HEK293 (cell line): ENCODE results near the gene VLDLR.

ENCODE experiments used
- CTCF ChIA-PET: fragments of 350-600 bp; formaldehyde crosslinking; extraction: SDS; loops from one replicate; lab custom pipeline; 2021; ENCODE audit warnings: antibody characterized with exemption; lab: Yijun Ruan, JAX
- POLR2A ChIA-PET: fragments of 300-600 bp; formaldehyde crosslinking; extraction: SDS; loops from one replicate; lab custom pipeline; 2020; ENCODE audit warnings: antibody characterized with exemption, inconsistent platforms; lab: Yijun Ruan, JAX
- H3K27ac ChIP-seq: fragments of 200-500 bp; sonication (Bioruptor generic); 2 replicates; pipeline ENCODE4 v1.5.1; 2014; ENCODE audit warnings: low read depth, low read length, control low read depth, inconsistent platforms; ENCODE audit errors: extremely low read depth
- H3K36me3 ChIP-seq, 2 experiments: fragments of 200-500 bp in 1 of 2; sonication (Bioruptor generic) in 1 of 2; 1 replicate in 1 of 2; 2 replicates in 1 of 2; pipeline ENCODE4 v1.5.1; 2014 to 2017; ENCODE audit warnings: inconsistent platforms in 2 of 2, low read length in 2 of 2; ENCODE audit not compliant: control insufficient read depth in 2 of 2, insufficient read depth in 1 of 2
- H3K4me1 ChIP-seq: fragments of 200-500 bp; sonication (Bioruptor generic); 2 replicates; pipeline ENCODE4 v1.5.1; 2014; ENCODE audit warnings: mild to moderate bottlenecking, low read length, inconsistent platforms; ENCODE audit not compliant: control insufficient read depth, insufficient read depth
- H3K4me3 ChIP-seq: 2 replicates; pipeline ENCODE4 v1.5.1; 2011; ENCODE audit warnings: low read depth, mild to moderate bottlenecking, control low read depth, low read length, moderate library complexity
- H3K9me3 ChIP-seq: fragments of 200-500 bp; sonication (Bioruptor generic); 2 replicates; pipeline ENCODE4 v1.5.1; 2014; ENCODE audit warnings: low read depth, low read length, inconsistent platforms; ENCODE audit not compliant: control insufficient read depth, insufficient read depth
- EGR2 ChIP-seq: fragments of 450-650 bp; formaldehyde crosslinking; IDR thresholded peaks from 2 replicates; pipeline ENCODE4 v1.5.1; 2016; ENCODE audit warnings: low read depth, missing biosample characterization, missing genetic modification characterization
- MYNN ChIP-seq: fragments of 450-650 bp; formaldehyde crosslinking; IDR thresholded peaks from 2 replicates; pipeline ENCODE4 v1.5.1; 2016; ENCODE audit warnings: missing biosample characterization, missing genetic modification characterization, borderline replicate concordance
- ZBTB20 ChIP-seq: fragments of 450-650 bp; formaldehyde crosslinking; IDR thresholded peaks from 2 replicates; pipeline ENCODE4 v1.5.1; 2016; ENCODE audit warnings: missing biosample characterization, missing genetic modification characterization
- ZBTB8A ChIP-seq: fragments of 450-650 bp; formaldehyde crosslinking; IDR thresholded peaks from 2 replicates; pipeline ENCODE4 v1.5.1; 2016; ENCODE audit warnings: missing biosample characterization, missing genetic modification characterization
- ZFHX2 ChIP-seq: fragments of 450-650 bp; formaldehyde crosslinking; conservative IDR thresholded peaks from 2 replicates; pipeline ENCODE4 v1.5.1; 2016; ENCODE audit warnings: missing biosample characterization, missing genetic modification characterization
- ZNF239 ChIP-seq: fragments of 450-650 bp; formaldehyde crosslinking; IDR thresholded peaks from 2 replicates; pipeline ENCODE4 v1.5.1; 2016; ENCODE audit warnings: missing biosample characterization, missing genetic modification characterization
- ZNF335 ChIP-seq: fragments of 450-650 bp; formaldehyde crosslinking; conservative IDR thresholded peaks from 2 replicates; pipeline ENCODE4 v1.5.1; 2016; ENCODE audit warnings: missing biosample characterization, missing genetic modification characterization
- ZNF521 ChIP-seq: fragments of 450-650 bp; formaldehyde crosslinking; IDR thresholded peaks from 2 replicates; pipeline ENCODE4 v1.5.1; 2017; ENCODE audit warnings: missing biosample characterization, mild to moderate bottlenecking, missing genetic modification characterization
- ZNF600 ChIP-seq: fragments of 450-650 bp; formaldehyde crosslinking; IDR thresholded peaks from 2 replicates; pipeline ENCODE4 v1.5.1; 2016; ENCODE audit warnings: missing biosample characterization, missing genetic modification characterization
- ZNF660 ChIP-seq: fragments of 450-650 bp; IDR thresholded peaks from 2 replicates; pipeline ENCODE4 v1.5.1; 2018; ENCODE audit warnings: missing biosample characterization, mild to moderate bottlenecking, missing genetic modification characterization
- ZNF777 ChIP-seq: fragments of 450-650 bp; formaldehyde crosslinking; IDR thresholded peaks from 2 replicates; pipeline ENCODE4 v1.5.1; 2017; ENCODE audit warnings: missing biosample characterization, missing genetic modification characterization, borderline replicate concordance
- TF ChIP-seq, protein P1 (sequence below): fragments of 450-650 bp; formaldehyde crosslinking; IDR thresholded peaks from 2 replicates; pipeline ENCODE4 v1.5.1; 2016; ENCODE audit warnings: missing biosample characterization, missing genetic modification characterization
- TF ChIP-seq, protein P2 (sequence below): fragments of 450-650 bp; formaldehyde crosslinking; IDR thresholded peaks from 2 replicates; pipeline ENCODE4 v1.5.1; 2017; ENCODE audit warnings: missing biosample characterization, missing genetic modification characterization
- TF ChIP-seq, protein P3 (sequence below): fragments of 450-650 bp; formaldehyde crosslinking; IDR thresholded peaks from 2 replicates; pipeline ENCODE4 v1.5.1; 2017; ENCODE audit warnings: missing biosample characterization, missing genetic modification characterization
- TF ChIP-seq, protein P4 (sequence below): fragments of 450-650 bp; formaldehyde crosslinking; optimal IDR thresholded peaks from 2 replicates; pipeline ENCODE3; 2016; ENCODE audit warnings: missing biosample characterization, mild to moderate bottlenecking, missing genetic modification characterization
- TF ChIP-seq, protein P5 (sequence below): fragments of 450-650 bp; formaldehyde crosslinking; IDR thresholded peaks from 2 replicates; pipeline ENCODE4 v1.5.1; 2016; ENCODE audit warnings: missing biosample characterization, missing genetic modification characterization

Gene VLDLR

DNA sequence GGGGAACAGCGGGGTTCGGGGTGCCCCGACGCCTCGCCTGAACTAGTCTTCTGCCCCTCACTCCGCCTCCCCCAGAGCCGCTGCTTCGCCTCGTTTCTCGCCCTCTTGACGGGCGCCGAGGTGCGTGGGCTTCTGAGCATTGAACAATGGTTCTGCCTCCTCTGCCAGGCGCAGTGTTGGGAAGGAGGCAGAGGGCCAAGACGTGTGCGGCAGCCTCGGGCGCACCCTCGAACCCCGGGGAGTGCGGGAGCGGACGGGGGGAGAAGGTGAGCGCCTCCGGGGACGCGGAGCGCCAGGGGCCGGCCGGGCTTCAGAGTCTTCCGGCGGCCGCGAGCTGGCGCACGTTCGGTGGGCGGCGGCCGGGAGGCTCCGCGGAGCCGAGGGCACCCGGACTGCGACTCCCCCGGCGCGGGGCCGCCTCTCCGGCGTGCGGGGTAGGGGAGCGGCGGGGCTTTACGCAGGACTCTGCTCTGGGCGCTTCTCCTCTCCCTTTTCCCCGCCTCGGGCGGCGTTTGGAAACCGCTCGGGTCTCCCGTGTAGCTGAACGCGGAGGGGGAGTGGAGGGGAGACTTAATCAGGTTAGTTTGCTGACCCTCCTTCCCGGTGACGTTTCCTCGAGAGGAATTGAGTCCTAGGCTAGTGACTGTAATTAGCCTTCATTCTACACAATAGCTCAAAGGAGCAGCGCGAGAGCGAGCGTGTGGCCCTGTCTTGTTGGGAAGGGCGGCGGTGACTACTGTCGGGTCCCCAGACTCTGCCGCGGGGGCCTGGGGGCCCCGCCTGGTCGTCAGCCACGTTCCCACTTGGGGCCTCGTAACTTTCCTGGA, 1.1 kb downstream of the VLDLR start:
- no peak for TF ChIP-seq MYNN (tag by site-specific recombination)
- TF ChIP-seq, protein P1, sequence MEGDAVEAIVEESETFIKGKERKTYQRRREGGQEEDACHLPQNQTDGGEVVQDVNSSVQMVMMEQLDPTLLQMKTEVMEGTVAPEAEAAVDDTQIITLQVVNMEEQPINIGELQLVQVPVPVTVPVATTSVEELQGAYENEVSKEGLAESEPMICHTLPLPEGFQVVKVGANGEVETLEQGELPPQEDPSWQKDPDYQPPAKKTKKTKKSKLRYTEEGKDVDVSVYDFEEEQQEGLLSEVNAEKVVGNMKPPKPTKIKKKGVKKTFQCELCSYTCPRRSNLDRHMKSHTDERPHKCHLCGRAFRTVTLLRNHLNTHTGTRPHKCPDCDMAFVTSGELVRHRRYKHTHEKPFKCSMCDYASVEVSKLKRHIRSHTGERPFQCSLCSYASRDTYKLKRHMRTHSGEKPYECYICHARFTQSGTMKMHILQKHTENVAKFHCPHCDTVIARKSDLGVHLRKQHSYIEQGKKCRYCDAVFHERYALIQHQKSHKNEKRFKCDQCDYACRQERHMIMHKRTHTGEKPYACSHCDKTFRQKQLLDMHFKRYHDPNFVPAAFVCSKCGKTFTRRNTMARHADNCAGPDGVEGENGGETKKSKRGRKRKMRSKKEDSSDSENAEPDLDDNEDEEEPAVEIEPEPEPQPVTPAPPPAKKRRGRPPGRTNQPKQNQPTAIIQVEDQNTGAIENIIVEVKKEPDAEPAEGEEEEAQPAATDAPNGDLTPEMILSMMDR (tag by site-specific recombination): 0 out of 2 replicates have a peak, but pooled peaks have one; percentile 31
- TF ChIP-seq ZBTB8A: peak; percentile 64
- peak; percentile 64 for TF ChIP-seq ZFHX2 (tag by site-specific recombination)
- TF ChIP-seq ZNF600 (tag by site-specific recombination): peak; percentile 28; the same call in 1 of the 2 replicates
- TF ChIP-seq, protein P2, sequence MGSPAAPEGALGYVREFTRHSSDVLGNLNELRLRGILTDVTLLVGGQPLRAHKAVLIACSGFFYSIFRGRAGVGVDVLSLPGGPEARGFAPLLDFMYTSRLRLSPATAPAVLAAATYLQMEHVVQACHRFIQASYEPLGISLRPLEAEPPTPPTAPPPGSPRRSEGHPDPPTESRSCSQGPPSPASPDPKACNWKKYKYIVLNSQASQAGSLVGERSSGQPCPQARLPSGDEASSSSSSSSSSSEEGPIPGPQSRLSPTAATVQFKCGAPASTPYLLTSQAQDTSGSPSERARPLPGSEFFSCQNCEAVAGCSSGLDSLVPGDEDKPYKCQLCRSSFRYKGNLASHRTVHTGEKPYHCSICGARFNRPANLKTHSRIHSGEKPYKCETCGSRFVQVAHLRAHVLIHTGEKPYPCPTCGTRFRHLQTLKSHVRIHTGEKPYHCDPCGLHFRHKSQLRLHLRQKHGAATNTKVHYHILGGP: no peak
- 0 out of 2 replicates have a peak, but pooled peaks have one; percentile 4 for TF ChIP-seq ZBTB20 (tag by site-specific recombination)
- peak; percentile 94 for TF ChIP-seq ZNF335
- no peak for TF ChIP-seq ZNF521 (tag by site-specific recombination)
- TF ChIP-seq ZNF660 (tag by site-specific recombination): 0 out of 2 replicates have a peak, but pooled peaks have one; percentile 14
- TF ChIP-seq, protein P3, sequence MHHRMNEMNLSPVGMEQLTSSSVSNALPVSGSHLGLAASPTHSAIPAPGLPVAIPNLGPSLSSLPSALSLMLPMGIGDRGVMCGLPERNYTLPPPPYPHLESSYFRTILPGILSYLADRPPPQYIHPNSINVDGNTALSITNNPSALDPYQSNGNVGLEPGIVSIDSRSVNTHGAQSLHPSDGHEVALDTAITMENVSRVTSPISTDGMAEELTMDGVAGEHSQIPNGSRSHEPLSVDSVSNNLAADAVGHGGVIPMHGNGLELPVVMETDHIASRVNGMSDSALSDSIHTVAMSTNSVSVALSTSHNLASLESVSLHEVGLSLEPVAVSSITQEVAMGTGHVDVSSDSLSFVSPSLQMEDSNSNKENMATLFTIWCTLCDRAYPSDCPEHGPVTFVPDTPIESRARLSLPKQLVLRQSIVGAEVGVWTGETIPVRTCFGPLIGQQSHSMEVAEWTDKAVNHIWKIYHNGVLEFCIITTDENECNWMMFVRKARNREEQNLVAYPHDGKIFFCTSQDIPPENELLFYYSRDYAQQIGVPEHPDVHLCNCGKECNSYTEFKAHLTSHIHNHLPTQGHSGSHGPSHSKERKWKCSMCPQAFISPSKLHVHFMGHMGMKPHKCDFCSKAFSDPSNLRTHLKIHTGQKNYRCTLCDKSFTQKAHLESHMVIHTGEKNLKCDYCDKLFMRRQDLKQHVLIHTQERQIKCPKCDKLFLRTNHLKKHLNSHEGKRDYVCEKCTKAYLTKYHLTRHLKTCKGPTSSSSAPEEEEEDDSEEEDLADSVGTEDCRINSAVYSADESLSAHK (tag by site-specific recombination): no peak
- TF ChIP-seq, protein P4, sequence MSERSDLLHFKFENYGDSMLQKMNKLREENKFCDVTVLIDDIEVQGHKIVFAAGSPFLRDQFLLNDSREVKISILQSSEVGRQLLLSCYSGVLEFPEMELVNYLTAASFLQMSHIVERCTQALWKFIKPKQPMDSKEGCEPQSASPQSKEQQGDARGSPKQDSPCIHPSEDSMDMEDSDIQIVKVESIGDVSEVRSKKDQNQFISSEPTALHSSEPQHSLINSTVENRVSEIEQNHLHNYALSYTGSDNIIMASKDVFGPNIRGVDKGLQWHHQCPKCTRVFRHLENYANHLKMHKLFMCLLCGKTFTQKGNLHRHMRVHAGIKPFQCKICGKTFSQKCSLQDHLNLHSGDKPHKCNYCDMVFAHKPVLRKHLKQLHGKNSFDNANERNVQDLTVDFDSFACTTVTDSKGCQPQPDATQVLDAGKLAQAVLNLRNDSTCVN (tag by site-specific recombination): peak; percentile 72
- TF ChIP-seq EGR2 (tag by site-specific recombination): 0 out of 2 replicates have a peak, but pooled peaks have one; percentile 41
- no peak for TF ChIP-seq ZNF239
- peak; percentile 88 for TF ChIP-seq ZNF777 (tag by site-specific recombination)
- TF ChIP-seq, protein P5, sequence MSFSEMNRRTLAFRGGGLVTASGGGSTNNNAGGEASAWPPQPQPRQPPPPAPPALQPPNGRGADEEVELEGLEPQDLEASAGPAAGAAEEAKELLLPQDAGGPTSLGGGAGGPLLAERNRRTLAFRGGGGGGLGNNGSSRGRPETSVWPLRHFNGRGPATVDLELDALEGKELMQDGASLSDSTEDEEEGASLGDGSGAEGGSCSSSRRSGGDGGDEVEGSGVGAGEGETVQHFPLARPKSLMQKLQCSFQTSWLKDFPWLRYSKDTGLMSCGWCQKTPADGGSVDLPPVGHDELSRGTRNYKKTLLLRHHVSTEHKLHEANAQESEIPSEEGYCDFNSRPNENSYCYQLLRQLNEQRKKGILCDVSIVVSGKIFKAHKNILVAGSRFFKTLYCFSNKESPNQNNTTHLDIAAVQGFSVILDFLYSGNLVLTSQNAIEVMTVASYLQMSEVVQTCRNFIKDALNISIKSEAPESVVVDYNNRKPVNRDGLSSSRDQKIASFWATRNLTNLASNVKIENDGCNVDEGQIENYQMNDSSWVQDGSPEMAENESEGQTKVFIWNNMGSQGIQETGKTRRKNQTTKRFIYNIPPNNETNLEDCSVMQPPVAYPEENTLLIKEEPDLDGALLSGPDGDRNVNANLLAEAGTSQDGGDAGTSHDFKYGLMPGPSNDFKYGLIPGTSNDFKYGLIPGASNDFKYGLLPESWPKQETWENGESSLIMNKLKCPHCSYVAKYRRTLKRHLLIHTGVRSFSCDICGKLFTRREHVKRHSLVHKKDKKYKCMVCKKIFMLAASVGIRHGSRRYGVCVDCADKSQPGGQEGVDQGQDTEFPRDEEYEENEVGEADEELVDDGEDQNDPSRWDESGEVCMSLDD: peak; percentile 49; the same call in 1 of the 2 replicates
- TF ChIP-seq, all 188 proteins: peak for 11
- ChIA-PET CTCF (interaction anchor here (0.5 to 1.1 kb wide), 2 partner anchors 10 to 463 kb away, joined by 3 read pairs; no protein-coding TSS in a partner anchor), POLR2A (interaction anchor here (0.6 to 1.4 kb wide), 6 partner anchors 10 to 388 kb away, joined by 3 to 5 read pairs (median 3); no protein-coding TSS in a partner anchor)
- Histone ChIP-seq H3K36me3 (no peaks in the 10 kb centered on the region), H3K4me1 (no peaks in the 10 kb centered on the region), H3K27ac (peak overlapping the region; percentile 75; the same call in 1 of the 2 replicates), H3K9me3 (no peaks in the 10 kb centered on the region; the same call in 1 of the 2 replicates), H3K4me3 (peak overlapping the region; percentile 57)
